Keratinocyte (primary cell): ENCODE results near the gene SETD1B. TPM values are rescaled to one million over a fixed set of nuclear protein-coding genes. Genes with fewer than 3 reads are reported as not detected.

Experiments
- DNase-seq: peaks from one replicate; pipeline ENCODE4 v3.0.0-alpha.2; 2011; ENCODE audit warnings: low read depth, missing footprints, low spot score
- FAIRE-seq: peaks from 2 replicates; lab custom pipeline; 2011; peaks lifted over from hg19 to GRCh38; lab: Jason Lieb, UNC
- H2AFZ ChIP-seq: 2 replicates; pipeline ENCODE4 v1.6.0; 2012; ENCODE audit warnings: low read length, control low read depth, inconsistent platforms; ENCODE audit not compliant: control insufficient read depth
- H3K27ac ChIP-seq: 2 replicates; pipeline ENCODE4 v1.5.1; 2011; ENCODE audit warnings: low read length; ENCODE audit not compliant: control insufficient read depth, insufficient read depth
- H3K27me3 ChIP-seq: 3 replicates; pipeline ENCODE4 v1.6.0; 2011; ENCODE audit warnings: low read length; ENCODE audit not compliant: control insufficient read depth, insufficient read depth; ENCODE audit errors: extremely low read depth
- H3K36me3 ChIP-seq, 2 experiments: 2 replicates in 1 of 2; 3 replicates in 1 of 2; pipeline ENCODE4 v1.5.1; 2011; ENCODE audit warnings: low read length in 2 of 2, mild to moderate bottlenecking in 1 of 2; ENCODE audit not compliant: control insufficient read depth in 2 of 2, insufficient read depth in 2 of 2; ENCODE audit errors: extremely low read depth in 1 of 2
- H3K4me1 ChIP-seq: 3 replicates; pipeline ENCODE4 v1.5.1; 2011; ENCODE audit warnings: low read length; ENCODE audit not compliant: control insufficient read depth, insufficient read depth; ENCODE audit errors: extremely low read depth
- H3K4me2 ChIP-seq: 3 replicates; pipeline ENCODE4 v1.6.0; 2011; ENCODE audit warnings: low read depth, low read length; ENCODE audit not compliant: control insufficient read depth, insufficient read depth; ENCODE audit errors: extremely low read depth
- H3K4me3 ChIP-seq, 3 experiments: fragments of 200-600 bp in 1 of 3; sonication (generic) in 1 of 3; 2 replicates in 2 of 3; 3 replicates in 1 of 3; pipeline ENCODE4 v1.5.1; 2011 to 2016; ENCODE audit warnings: low read length in 3 of 3, mild to moderate bottlenecking in 3 of 3, control low read depth in 2 of 3, inconsistent platforms in 1 of 3, low read depth in 1 of 3, mixed read lengths in 1 of 3, mixed run types in 1 of 3, moderate library complexity in 1 of 3; ENCODE audit not compliant: control insufficient read depth in 2 of 3, insufficient read depth in 2 of 3; ENCODE audit errors: extremely low read depth in 1 of 3
- H3K79me2 ChIP-seq: 2 replicates; pipeline ENCODE4 v1.6.0; 2012; ENCODE audit warnings: low read length; ENCODE audit not compliant: control insufficient read depth, insufficient read depth
- H3K9ac ChIP-seq: 3 replicates; pipeline ENCODE4 v1.6.0; 2011; ENCODE audit warnings: low read length; ENCODE audit not compliant: control insufficient read depth, insufficient read depth; ENCODE audit errors: extremely low read depth
- H3K9me1 ChIP-seq: 3 replicates; pipeline ENCODE4 v1.6.0; 2011; ENCODE audit warnings: low read length; ENCODE audit not compliant: control insufficient read depth, insufficient read depth; ENCODE audit errors: extremely low read depth
- H3K9me3 ChIP-seq: 2 replicates; pipeline ENCODE4 v1.5.1; 2012; ENCODE audit warnings: low read depth, low read length; ENCODE audit not compliant: control insufficient read depth
- H4K20me1 ChIP-seq: 3 replicates; pipeline ENCODE4 v1.6.0; 2011; ENCODE audit warnings: low read length; ENCODE audit not compliant: control insufficient read depth, insufficient read depth; ENCODE audit errors: extremely low read depth
- EZH2 ChIP-seq: IDR thresholded peaks from one replicate; pipeline ENCODE4 v1.6.1; 2012; ENCODE audit warnings: inconsistent platforms, mild to moderate bottlenecking, low read length, moderate library complexity
- dilution Hi-C: fragments of 300-500 bp; cut with MboI; formaldehyde crosslinking; loops from one replicate; pipeline ENCODE4 v1.7.0; 2020; ENCODE audit warnings: low sequenced_read_pairs; ENCODE audit not compliant: extremely low pct_ligation_motif_present
- polyA plus RNA-seq, 5 experiments: library from polyadenylated mRNA; depleted of rRNA in 3 of 5; stranded (reverse) in 3 of 5; stranded (forward) in 1 of 5; unstranded in 1 of 5; fragments of >200 nt; gene quantifications; 1 replicate in 1 of 5; 2 replicates in 3 of 5; 3 replicates in 1 of 5; pipeline versions ENCODE4 v1.2.1 to v1.2.3, GENCODE V29; 2011 to 2012; ENCODE audit warnings: missing spikeins in 2 of 5, low read depth in 1 of 5, low replicate concordance in 1 of 5
- TF ChIP-seq, protein P1 (sequence below), 3 experiments: IDR thresholded peaks in 1 of 3; conservative IDR thresholded peaks in 1 of 3; optimal IDR thresholded peaks in 1 of 3; 2 replicates in 2 of 3; 3 replicates in 1 of 3; pipeline versions ENCODE3 to v1.5.1; 2011; ENCODE audit warnings: low read length in 3 of 3, mild to moderate bottlenecking in 3 of 3, moderate library complexity in 2 of 3, control low read depth in 1 of 3, inconsistent platforms in 1 of 3; ENCODE audit not compliant: insufficient read depth in 2 of 3; ENCODE audit errors: extremely low read depth in 1 of 3

SETD1B gene
- polyA plus RNA-seq, 1 donor (not counting 4 experiments of a cell fraction or from before 2014, with no cell fraction given) = 0.72 TPM

DNA sequence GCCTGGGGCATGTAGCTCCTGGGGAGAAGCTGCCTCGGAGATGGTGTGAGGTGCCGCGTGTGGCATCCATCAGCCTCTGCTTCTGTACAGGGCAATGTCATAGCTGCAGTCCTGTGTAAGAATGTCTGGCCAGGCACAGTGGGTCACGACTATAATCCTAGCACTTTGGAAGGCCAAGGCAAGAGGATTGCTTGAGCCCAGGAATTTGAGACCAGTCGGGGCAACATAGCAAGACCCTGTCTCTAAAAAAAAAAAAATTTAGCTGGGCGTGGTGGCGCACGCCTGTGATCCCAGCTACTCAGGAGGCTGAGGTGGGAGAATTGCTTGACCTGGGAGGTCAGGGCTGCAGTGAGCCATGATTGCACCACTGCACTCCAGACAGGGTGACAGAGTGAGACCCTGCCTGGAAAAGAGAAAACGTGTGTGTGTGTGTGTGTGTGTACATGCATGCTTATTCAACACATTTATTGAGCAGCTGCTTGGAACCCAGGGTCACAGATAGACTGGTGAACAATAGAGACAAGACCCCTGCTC lies 34.4 kb upstream of the SETD1B start:
- no peaks in the 10 kb centered on the region for H3K27me3 ChIP-seq
- no peaks in the 10 kb centered on the region for H3K79me2 ChIP-seq
- H3K36me3 ChIP-seq = peaks cover 0 to 3% of the 10 kb centered on the region in 2 experiments
- no peaks in the 10 kb centered on the region for H3K9me3 ChIP-seq
- no peaks in the 10 kb centered on the region for H3K9me1 ChIP-seq
- TF ChIP-seq, protein P1, sequence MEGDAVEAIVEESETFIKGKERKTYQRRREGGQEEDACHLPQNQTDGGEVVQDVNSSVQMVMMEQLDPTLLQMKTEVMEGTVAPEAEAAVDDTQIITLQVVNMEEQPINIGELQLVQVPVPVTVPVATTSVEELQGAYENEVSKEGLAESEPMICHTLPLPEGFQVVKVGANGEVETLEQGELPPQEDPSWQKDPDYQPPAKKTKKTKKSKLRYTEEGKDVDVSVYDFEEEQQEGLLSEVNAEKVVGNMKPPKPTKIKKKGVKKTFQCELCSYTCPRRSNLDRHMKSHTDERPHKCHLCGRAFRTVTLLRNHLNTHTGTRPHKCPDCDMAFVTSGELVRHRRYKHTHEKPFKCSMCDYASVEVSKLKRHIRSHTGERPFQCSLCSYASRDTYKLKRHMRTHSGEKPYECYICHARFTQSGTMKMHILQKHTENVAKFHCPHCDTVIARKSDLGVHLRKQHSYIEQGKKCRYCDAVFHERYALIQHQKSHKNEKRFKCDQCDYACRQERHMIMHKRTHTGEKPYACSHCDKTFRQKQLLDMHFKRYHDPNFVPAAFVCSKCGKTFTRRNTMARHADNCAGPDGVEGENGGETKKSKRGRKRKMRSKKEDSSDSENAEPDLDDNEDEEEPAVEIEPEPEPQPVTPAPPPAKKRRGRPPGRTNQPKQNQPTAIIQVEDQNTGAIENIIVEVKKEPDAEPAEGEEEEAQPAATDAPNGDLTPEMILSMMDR (optimal IDR thresholded peaks at IDR 0.05 in 1 of 3, IDR thresholded peaks at IDR 0.05 in 1 of 3, conservative IDR thresholded peaks at IDR 0.05 in 1 of 3; ENCODE audit: extremely low read depth in 1 of 3, insufficient read depth in 2 of 3, low read length in 3 of 3) = no peak
- no peak for TF ChIP-seq EZH2
- H3K4me2 ChIP-seq = no peak overlapping the region
- dilution Hi-C loops = no loop called here
- H3K9ac ChIP-seq = no peak overlapping the region
- H3K4me1 ChIP-seq = peaks cover 11% of the 10 kb centered on the region
- H2AFZ ChIP-seq = no peak overlapping the region
- H3K27ac ChIP-seq = no peak overlapping the region
- FAIRE-seq = no peak
- no peaks in the 10 kb centered on the region for H4K20me1 ChIP-seq
- no peak for DNase-seq
- H3K4me3 ChIP-seq = no peak overlapping the region

DNA sequence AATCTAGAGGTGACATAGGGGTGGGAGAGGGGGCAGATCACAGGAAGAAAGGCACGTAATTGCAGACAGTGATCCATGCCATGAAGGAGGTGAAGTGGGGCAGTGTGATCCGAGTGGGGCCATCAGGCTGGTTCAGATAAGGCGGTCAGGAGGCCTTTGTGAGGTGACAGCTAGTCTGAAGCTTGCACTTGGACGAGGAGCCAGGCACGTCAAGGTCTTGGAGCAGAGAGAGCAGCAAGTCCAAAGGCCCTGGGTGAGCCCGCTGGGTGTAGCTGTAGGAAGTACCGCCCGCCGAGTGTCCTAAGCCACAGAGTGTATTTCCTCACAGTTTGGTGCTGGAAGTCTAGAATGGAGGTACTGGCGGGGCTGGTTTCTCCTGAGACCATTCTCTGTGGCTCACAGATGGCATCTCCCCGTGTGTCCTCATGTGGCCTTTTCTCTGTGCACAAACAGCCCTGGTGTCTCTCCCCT lies 33.9 kb upstream of the SETD1B start:
- no peak overlapping the region for H3K27ac ChIP-seq
- no peak overlapping the region for H3K4me2 ChIP-seq
- DNase-seq = no peak
- TF ChIP-seq, protein P1 (optimal IDR thresholded peaks at IDR 0.05 in 1 of 3, IDR thresholded peaks at IDR 0.05 in 1 of 3, conservative IDR thresholded peaks at IDR 0.05 in 1 of 3; ENCODE audit: extremely low read depth in 1 of 3, insufficient read depth in 2 of 3, low read length in 3 of 3) = no peak
- TF ChIP-seq EZH2 = no peak
- no peaks in the 10 kb centered on the region for H3K9me3 ChIP-seq
- no peaks in the 10 kb centered on the region for H3K9me1 ChIP-seq
- H3K4me1 ChIP-seq = peaks cover 11% of the 10 kb centered on the region
- H3K4me3 ChIP-seq = no peak overlapping the region
- no peaks in the 10 kb centered on the region for H3K79me2 ChIP-seq
- no peak overlapping the region for H2AFZ ChIP-seq
- FAIRE-seq = no peak
- H3K27me3 ChIP-seq = no peaks in the 10 kb centered on the region
- H4K20me1 ChIP-seq = no peaks in the 10 kb centered on the region
- H3K36me3 ChIP-seq = peaks cover 0 to 2% of the 10 kb centered on the region in 2 experiments
- dilution Hi-C loops = no loop called here
- no peak overlapping the region for H3K9ac ChIP-seq
